Dendritic cell treated with granulocyte-macrophage colony-stimulating factor and Interleukin-4, amounts not matched to agents 40 ng/mL and 50 ng/mL, for 4 days (primary cell): Measurements from ENCODE around the gene COL23A1.
"Not testable (repeated sequence)": the region's sequence is repeated elsewhere in the genome, so short reads cannot be mapped to it uniquely, and the experiment has no call there.

Source experiments
- H3K27ac Mint-ChIP-seq: one replicate; pipeline ENCODE4 v1.8.0; 2022; ENCODE audit warnings: mild to moderate bottlenecking, mixed read lengths
- H3K27me3 Mint-ChIP-seq: one replicate; pipeline ENCODE4 v1.8.0; 2022; ENCODE audit warnings: mild to moderate bottlenecking, mixed read lengths
- H3K36me3 Mint-ChIP-seq: one replicate; pipeline ENCODE4 v1.8.0; 2022; ENCODE audit warnings: low read depth, mixed read lengths
- H3K4me1 Mint-ChIP-seq: one replicate; pipeline ENCODE4 v1.8.0; 2022; ENCODE audit warnings: low read depth, mixed read lengths
- H3K4me3 Mint-ChIP-seq: one replicate; pipeline ENCODE4 v1.8.0; 2022; ENCODE audit warnings: mild to moderate bottlenecking, moderate library complexity, mixed read lengths
- H3K9me3 Mint-ChIP-seq: one replicate; pipeline ENCODE4 v1.8.0; 2022; ENCODE audit warnings: mixed read lengths
- intact Hi-C: fragments of 100-400 bp; cut with micrococcal nuclease; formaldehyde crosslinking; loops from one replicate; pipeline ENCODE4 v1.15.0; 2022

Gene COL23A1

GRCh38 chr5:178231539-178232123, 358.6 kb downstream of the COL23A1 start:
- intact Hi-C loops = loop anchor here (5.0 kb wide), 2 partner anchors 361 to 1584 kb away; partner anchors contain the start of genes COL23A1 and TSPAN17
- H3K4me1 Mint-ChIP-seq = peaks cover 84% of the 10 kb centered on the region
- peak overlapping the region; percentile 84 for H3K4me3 Mint-ChIP-seq
- H3K27me3 Mint-ChIP-seq = no peaks in the 10 kb centered on the region
- no peaks in the 10 kb centered on the region for H3K9me3 Mint-ChIP-seq
- H3K27ac Mint-ChIP-seq = peak overlapping the region; percentile 94
- peaks cover 54% of the 10 kb centered on the region for H3K36me3 Mint-ChIP-seq

- H3K36me3 Mint-ChIP-seq = peaks cover 60% of the 10 kb centered on the region
- intact Hi-C loops = loop anchor here (5.0 kb wide), 2 partner anchors 361 to 1584 kb away; partner anchors contain the start of genes COL23A1 and TSPAN17
- H3K27me3 Mint-ChIP-seq = no peaks in the 10 kb centered on the region
- H3K4me3 Mint-ChIP-seq = peak overlapping the region; percentile 84
- no peaks in the 10 kb centered on the region for H3K9me3 Mint-ChIP-seq
- H3K4me1 Mint-ChIP-seq = peaks cover 78% of the 10 kb centered on the region
- peak overlapping the region; percentile 37 for H3K27ac Mint-ChIP-seq
Observed at GRCh38 chr5:178230879-178231538, 359.2 kb downstream of the COL23A1 start.

- H3K27ac Mint-ChIP-seq = peak overlapping the region; percentile 1
- H3K4me1 Mint-ChIP-seq = peaks cover 70% of the 10 kb centered on the region
- no peaks in the 10 kb centered on the region for H3K27me3 Mint-ChIP-seq
- H3K36me3 Mint-ChIP-seq = peaks cover 72% of the 10 kb centered on the region
- no peaks in the 10 kb centered on the region for H3K9me3 Mint-ChIP-seq
- no peak overlapping the region for H3K4me3 Mint-ChIP-seq
- intact Hi-C loops = loop anchor here (5.0 kb wide), 2 partner anchors 362 to 1583 kb away; partner anchors contain the start of genes COL23A1 and TSPAN17
Observed at GRCh38 chr5:178229861-178230260, 360.3 kb downstream of the COL23A1 start.

- H3K9me3 Mint-ChIP-seq, H3K4me3 Mint-ChIP-seq, H3K27me3 Mint-ChIP-seq, intact Hi-C loops: not testable (repeated sequence)
- H3K36me3 Mint-ChIP-seq = peaks cover 79% of the 10 kb centered on the region
- H3K27ac Mint-ChIP-seq = peak overlapping the region; percentile 1
- H3K4me1 Mint-ChIP-seq = peaks cover 64% of the 10 kb centered on the region
Observed at GRCh38 chr5:178229111-178229510, 361.1 kb downstream of the COL23A1 start.

GRCh38 chr5:178228609-178229008, 361.6 kb downstream of the COL23A1 start:
- intact Hi-C loops = no loop called here
- Mint-ChIP-seq H3K4me3 (no peak overlapping the region), H3K27me3 (no peaks in the 10 kb centered on the region), H3K36me3 (peaks cover 84% of the 10 kb centered on the region), H3K4me1 (peaks cover 66% of the 10 kb centered on the region), H3K27ac (no peak overlapping the region), H3K9me3 (no peaks in the 10 kb centered on the region)

- Mint-ChIP-seq H3K9me3 (no peaks in the 10 kb centered on the region), H3K4me1 (peaks cover 66% of the 10 kb centered on the region), H3K4me3 (no peak overlapping the region), H3K27ac (no peak overlapping the region), H3K36me3 (peaks cover 91% of the 10 kb centered on the region), H3K27me3 (no peaks in the 10 kb centered on the region)
- intact Hi-C loops = no loop called here
Observed at GRCh38 chr5:178227929-178228328, 362.3 kb downstream of the COL23A1 start.

GRCh38 chr5:178227138-178227659, 363.0 kb downstream of the COL23A1 start:
- Mint-ChIP-seq H3K4me1 (peaks cover 71% of the 10 kb centered on the region), H3K9me3 (no peaks in the 10 kb centered on the region), H3K27ac (no peak overlapping the region), H3K4me3 (no peak overlapping the region), H3K36me3 (peaks cover 98% of the 10 kb centered on the region), H3K27me3 (no peaks in the 10 kb centered on the region)
- intact Hi-C loops = no loop called here

GRCh38 chr5:178225174-178225573, 365.0 kb downstream of the COL23A1 start:
- no peaks in the 10 kb centered on the region for H3K9me3 Mint-ChIP-seq
- no peaks in the 10 kb centered on the region for H3K27me3 Mint-ChIP-seq
- intact Hi-C loops = no loop called here
- peaks cover 73% of the 10 kb centered on the region for H3K4me1 Mint-ChIP-seq
- no peak overlapping the region for H3K4me3 Mint-ChIP-seq
- H3K27ac Mint-ChIP-seq = no peak overlapping the region
- H3K36me3 Mint-ChIP-seq = peaks cover 100% of the 10 kb centered on the region

- Mint-ChIP-seq H3K36me3 (peaks cover 100% of the 10 kb centered on the region), H3K4me1 (peaks cover 65% of the 10 kb centered on the region), H3K27me3 (no peaks in the 10 kb centered on the region), H3K9me3 (no peaks in the 10 kb centered on the region), H3K27ac (no peak overlapping the region), H3K4me3 (no peak overlapping the region)
- intact Hi-C loops = no loop called here
Observed at GRCh38 chr5:178224403-178224802, 365.8 kb downstream of the COL23A1 start.

- H3K9me3 Mint-ChIP-seq = no peaks in the 10 kb centered on the region
- H3K4me3 Mint-ChIP-seq = no peak overlapping the region
- H3K27me3 Mint-ChIP-seq = no peaks in the 10 kb centered on the region
- no peak overlapping the region for H3K27ac Mint-ChIP-seq
- peaks cover 60% of the 10 kb centered on the region for H3K4me1 Mint-ChIP-seq
- intact Hi-C loops = no loop called here
- H3K36me3 Mint-ChIP-seq = peaks cover 100% of the 10 kb centered on the region
Observed at GRCh38 chr5:178223828-178224335, 366.3 kb downstream of the COL23A1 start.

GRCh38 chr5:178223196-178223773, 366.9 kb downstream of the COL23A1 start:
- Mint-ChIP-seq H3K4me1 (peaks cover 55% of the 10 kb centered on the region), H3K27ac (no peak overlapping the region), H3K27me3 (no peaks in the 10 kb centered on the region), H3K36me3 (peaks cover 100% of the 10 kb centered on the region), H3K4me3 (no peak overlapping the region), H3K9me3 (no peaks in the 10 kb centered on the region)
- intact Hi-C loops = no loop called here

- peaks cover 46% of the 10 kb centered on the region for H3K4me1 Mint-ChIP-seq
- no peaks in the 10 kb centered on the region for H3K27me3 Mint-ChIP-seq
- no peak overlapping the region for H3K4me3 Mint-ChIP-seq
- peaks cover 99% of the 10 kb centered on the region for H3K36me3 Mint-ChIP-seq
- intact Hi-C loops = no loop called here
- H3K27ac Mint-ChIP-seq = no peak overlapping the region
- H3K9me3 Mint-ChIP-seq = no peaks in the 10 kb centered on the region
Observed at GRCh38 chr5:178222292-178222691, 367.9 kb downstream of the COL23A1 start.

- H3K4me1 Mint-ChIP-seq = peaks cover 44% of the 10 kb centered on the region
- H3K27me3 Mint-ChIP-seq = no peaks in the 10 kb centered on the region
- intact Hi-C loops = no loop called here
- H3K27ac Mint-ChIP-seq = peak overlapping the region; percentile 44
- peaks cover 99% of the 10 kb centered on the region for H3K36me3 Mint-ChIP-seq
- H3K4me3 Mint-ChIP-seq = no peak overlapping the region
- H3K9me3 Mint-ChIP-seq = no peaks in the 10 kb centered on the region
Observed at GRCh38 chr5:178221853-178222252, 368.3 kb downstream of the COL23A1 start.

- peaks cover 99% of the 10 kb centered on the region for H3K36me3 Mint-ChIP-seq
- peak overlapping the region; percentile 44 for H3K27ac Mint-ChIP-seq
- H3K4me3 Mint-ChIP-seq = no peak overlapping the region
- no peaks in the 10 kb centered on the region for H3K27me3 Mint-ChIP-seq
- peaks cover 50% of the 10 kb centered on the region for H3K4me1 Mint-ChIP-seq
- no peaks in the 10 kb centered on the region for H3K9me3 Mint-ChIP-seq
- intact Hi-C loops = no loop called here
Observed at GRCh38 chr5:178221282-178221681, 368.9 kb downstream of the COL23A1 start.
